Measurements from ENCODE around the gene STK24.

The STK24 gene

GRCh38 chr13:98582947-98583346 lies 6.0 kb upstream of the STK24 start:
- Histone ChIP-seq H2AFZ (ENCODE audit: low read length) (no peak overlapping the region), H3K9ac (ENCODE audit: low read depth, low read length, poor library complexity, severe bottlenecking) (no peak overlapping the region), H3K9me3 (ENCODE audit: insufficient read depth, low read depth, low read length) (no peaks in the 10 kb centered on the region), H3K36me3 (ENCODE audit: insufficient read depth, low read length) (no peaks in the 10 kb centered on the region), H3K4me1 (ENCODE audit: insufficient read depth, low read length, poor library complexity, severe bottlenecking) (no peaks in the 10 kb centered on the region), H3K9me2 (replicated peaks; ENCODE audit: low read depth, low read length) (no peaks in the 10 kb centered on the region), H3K27me3 (ENCODE audit: insufficient read depth, low read length, poor library complexity, severe bottlenecking) (no peaks in the 10 kb centered on the region), H4K20me1 (ENCODE audit: insufficient read depth, low read length, poor library complexity, severe bottlenecking) (no peaks in the 10 kb centered on the region), H3K4me2 (ENCODE audit: low read depth, low read length, poor library complexity, severe bottlenecking) (no peak overlapping the region), H3K79me2 (ENCODE audit: insufficient read depth, low read length) (no peaks in the 10 kb centered on the region), H3F3A (ENCODE audit: low read depth) (peaks cover 6% of the 10 kb centered on the region), H3K4me3 (ENCODE audit: low read length, poor library complexity, severe bottlenecking) (no peak overlapping the region)
- TF ChIP-seq EZH2phosphoT487 (IDR thresholded peaks at IDR 0.05; ENCODE audit: borderline replicate concordance) (no peak), CTCF (conservative IDR thresholded peaks at IDR 0.05; ENCODE audit: low read length) (no peak)

GRCh38 chr13:98581971-98582702 lies 5.2 kb upstream of the STK24 start:
- Histone ChIP-seq H4K20me1 (ENCODE audit: insufficient read depth, low read length, poor library complexity, severe bottlenecking) (no peaks in the 10 kb centered on the region), H3F3A (ENCODE audit: low read depth) (peaks cover 7% of the 10 kb centered on the region), H3K4me1 (ENCODE audit: insufficient read depth, low read length, poor library complexity, severe bottlenecking) (peaks cover 5% of the 10 kb centered on the region), H3K9me2 (replicated peaks; ENCODE audit: low read depth, low read length) (no peaks in the 10 kb centered on the region), H3K9me3 (ENCODE audit: insufficient read depth, low read depth, low read length) (no peaks in the 10 kb centered on the region), H3K27me3 (ENCODE audit: insufficient read depth, low read length, poor library complexity, severe bottlenecking) (no peaks in the 10 kb centered on the region), H3K36me3 (ENCODE audit: insufficient read depth, low read length) (no peaks in the 10 kb centered on the region), H3K9ac (ENCODE audit: low read depth, low read length, poor library complexity, severe bottlenecking) (no peak overlapping the region), H3K4me3 (ENCODE audit: low read length, poor library complexity, severe bottlenecking) (no peak overlapping the region), H3K79me2 (ENCODE audit: insufficient read depth, low read length) (no peaks in the 10 kb centered on the region), H3K4me2 (ENCODE audit: low read depth, low read length, poor library complexity, severe bottlenecking) (no peak overlapping the region), H2AFZ (ENCODE audit: low read length) (no peak overlapping the region)
- TF ChIP-seq EZH2phosphoT487 (IDR thresholded peaks at IDR 0.05; ENCODE audit: borderline replicate concordance): no peak
- TF ChIP-seq CTCF (conservative IDR thresholded peaks at IDR 0.05; ENCODE audit: low read length): no peak

GRCh38 chr13:98581381-98581780 lies 4.5 kb upstream of the STK24 start:
- H3K9me2 ChIP-seq (replicated peaks; ENCODE audit: low read depth, low read length): no peaks in the 10 kb centered on the region
- no peak overlapping the region for H3K4me2 ChIP-seq (ENCODE audit: low read depth, low read length, poor library complexity, severe bottlenecking)
- no peak overlapping the region for H2AFZ ChIP-seq (ENCODE audit: low read length)
- no peak overlapping the region for H3K9ac ChIP-seq (ENCODE audit: low read depth, low read length, poor library complexity, severe bottlenecking)
- peaks cover 5% of the 10 kb centered on the region for H3K4me1 ChIP-seq (ENCODE audit: insufficient read depth, low read length, poor library complexity, severe bottlenecking)
- H3K27me3 ChIP-seq (ENCODE audit: insufficient read depth, low read length, poor library complexity, severe bottlenecking): peaks cover 2% of the 10 kb centered on the region
- H3F3A ChIP-seq (ENCODE audit: low read depth): peaks cover 7% of the 10 kb centered on the region
- H3K79me2 ChIP-seq (ENCODE audit: insufficient read depth, low read length): peaks cover 2% of the 10 kb centered on the region; the same call in 1 of the 2 replicates
- H4K20me1 ChIP-seq (ENCODE audit: insufficient read depth, low read length, poor library complexity, severe bottlenecking): no peaks in the 10 kb centered on the region
- no peaks in the 10 kb centered on the region for H3K36me3 ChIP-seq (ENCODE audit: insufficient read depth, low read length)
- H3K9me3 ChIP-seq (ENCODE audit: insufficient read depth, low read depth, low read length): no peaks in the 10 kb centered on the region
- no peak overlapping the region for H3K4me3 ChIP-seq (ENCODE audit: low read length, poor library complexity, severe bottlenecking)
- TF ChIP-seq CTCF (conservative IDR thresholded peaks at IDR 0.05; ENCODE audit: low read length) (no peak), EZH2phosphoT487 (IDR thresholded peaks at IDR 0.05; ENCODE audit: borderline replicate concordance) (no peak)

All from Loucy (cell line).